K562 (cell line): ENCODE data around the gene BAHD1. TPM values are rescaled to one million over a fixed set of nuclear protein-coding genes. Genes with fewer than 3 reads are reported as not detected.

Experiments used
- BCL6 ChIP-seq: fragments of 250-450 bp; sonication (Bioruptor Pico); IDR thresholded peaks from 2 replicates; pipeline ENCODE4 v1.4.0; 2020
- HMGN3 ChIP-seq: IDR thresholded peaks from 2 replicates; pipeline ENCODE4 v1.6.1; 2011; ENCODE audit warnings: borderline replicate concordance, low read depth, mild to moderate bottlenecking, mixed read lengths, low read length; ENCODE audit not compliant: insufficient read length; ENCODE audit errors: extremely low read depth
- HNRNPK ChIP-seq: fragments of 200-400 bp; formaldehyde crosslinking; IDR thresholded peaks from one replicate; pipeline ENCODE4 v1.6.1; 2018; ENCODE audit warnings: mild to moderate bottlenecking, low read depth, low read length; ENCODE audit not compliant: poor library complexity, severe bottlenecking
- KAT7 ChIP-seq: sonication (generic); formaldehyde crosslinking; IDR thresholded peaks from 2 replicates; pipeline ENCODE4 v1.8.0; 2022; ENCODE audit warnings: missing genetic modification reagents, mild to moderate bottlenecking, borderline replicate concordance
- KDM5B ChIP-seq: fragments of 200-600 bp; sonication (generic); IDR thresholded peaks from 2 replicates; pipeline ENCODE4 v1.6.1; 2012; ENCODE audit warnings: low read depth, mild to moderate bottlenecking, moderate library complexity, low read length, control low read depth, inconsistent platforms; ENCODE audit not compliant: insufficient replicate concordance
- MCM2 ChIP-seq: fragments of 450-650 bp; IDR thresholded peaks from 2 replicates; pipeline ENCODE4 v1.6.1; 2017; ENCODE audit warnings: low read depth, mild to moderate bottlenecking
- MEIS2 ChIP-seq: fragments of 450-650 bp; IDR thresholded peaks from 2 replicates; pipeline ENCODE4 v1.6.1; 2014; ENCODE audit warnings: mild to moderate bottlenecking; ENCODE audit not compliant: partially characterized antibody
- MYNN ChIP-seq, 2 experiments: sonication (generic); formaldehyde crosslinking in 1 of 2; IDR thresholded peaks; 2 replicates each; pipeline versions ENCODE4 v1.5.0 to v1.6.1; 2016 to 2020; ENCODE audit warnings: antibody characterized with exemption in 1 of 2, missing genetic modification reagents in 1 of 2
- PHF8 ChIP-seq: fragments of 200-600 bp; sonication (generic); IDR thresholded peaks from 2 replicates; pipeline ENCODE4 v1.6.1; 2012; ENCODE audit warnings: mixed run types, mild to moderate bottlenecking, inconsistent platforms, low read length, moderate library complexity, borderline replicate concordance
- RBM25 ChIP-seq: fragments of 200-400 bp; formaldehyde crosslinking; IDR thresholded peaks from 2 replicates; pipeline ENCODE4 v1.6.1; 2018; ENCODE audit warnings: low read length, low read depth, moderate library complexity; ENCODE audit not compliant: severe bottlenecking
- SIN3B ChIP-seq: fragments of 450-650 bp; IDR thresholded peaks from 2 replicates; pipeline ENCODE4 v1.6.1; 2017; ENCODE audit warnings: low read depth, mild to moderate bottlenecking, moderate library complexity
- SMC3 ChIP-seq: conservative IDR thresholded peaks from 2 replicates; pipeline ENCODE4 v1.6.1; 2011; ENCODE audit warnings: low read depth, low read length, improper control_type of control experiment; ENCODE audit not compliant: insufficient read depth
- TFAM ChIP-seq: fragments of 250-450 bp; sonication (Bioruptor Pico); conservative IDR thresholded peaks from 2 replicates; pipeline ENCODE4 v1.5.0; 2021; ENCODE audit warnings: mild to moderate bottlenecking, moderate library complexity
- WHSC1 ChIP-seq: IDR thresholded peaks from one replicate; pipeline ENCODE4 v1.6.1; 2012; ENCODE audit warnings: low read length, control low read depth, inconsistent platforms
- ZC3H11A ChIP-seq: IDR thresholded peaks from 2 replicates; pipeline ENCODE4 v1.6.1; 2012; ENCODE audit warnings: low read depth, low read length, improper control_type of control experiment
- ZEB2 ChIP-seq: fragments of 450-650 bp; IDR thresholded peaks from 2 replicates; pipeline ENCODE4 v1.6.1; 2016
- ZFP1 ChIP-seq: fragments of 450-650 bp; formaldehyde crosslinking; IDR thresholded peaks from 2 replicates; pipeline ENCODE4 v1.4.0; 2020; ENCODE audit warnings: mild to moderate bottlenecking, mixed read lengths
- ZNF408 ChIP-seq: fragments of 250-450 bp; sonication (Bioruptor Pico); IDR thresholded peaks from 2 replicates; pipeline ENCODE4 v1.4.0; 2020; ENCODE audit warnings: low read depth, mild to moderate bottlenecking, moderate library complexity
- polyA plus RNA-seq, 8 experiments: library from polyadenylated mRNA; depleted of rRNA in 4 of 8; stranded (reverse) in 5 of 8; unstranded in 3 of 8; fragments of >200 nt; fragmentation: Nextera tagmentation in 2 of 8; fragmentation: Illumina TruSeq in 1 of 8; extraction: Ambion mirVana in 2 of 8; extraction: Trizol in 1 of 8; gene quantifications; 2 replicates each; pipeline versions ENCODE4 v1.2.1 to v1.2.3, GENCODE V29; 2011 to 2014; ENCODE audit warnings: inconsistent platforms in 1 of 8, missing spikeins in 1 of 8
- total RNA-seq, 7 experiments: library from RNA; depleted of rRNA in 6 of 7; stranded (reverse); fragments of >200 nt in 6 of 7; fragmentation: Illumina TruSeq in 2 of 7; extraction: Trizol in 2 of 7; gene quantifications; 2 replicates each; pipeline versions ENCODE4 v1.2.1 to v1.2.3, GENCODE V29; 2011 to 2021; ENCODE audit warnings: low replicate concordance in 1 of 7
- TF ChIP-seq, protein P1 (sequence below), 2 experiments: IDR thresholded peaks; 2 replicates each; pipeline ENCODE4 v1.6.1; 2011; ENCODE audit warnings: borderline replicate concordance in 1 of 2, control low read depth in 1 of 2, low read depth in 1 of 2, low read length in 1 of 2, mild to moderate bottlenecking in 1 of 2, mixed read lengths in 1 of 2, moderate library complexity in 1 of 2; ENCODE audit not compliant: insufficient read depth in 1 of 2, insufficient read length in 1 of 2, poor library complexity in 1 of 2, severe bottlenecking in 1 of 2; ENCODE audit errors: extremely low read depth in 1 of 2
- TF ChIP-seq, protein P2 (sequence below), 2 experiments: fragments of 150-350 bp in 1 of 2; IDR thresholded peaks; 2 replicates each; pipeline ENCODE4 v1.6.1; 2012 to 2016; ENCODE audit warnings: low read depth in 2 of 2, low read length in 2 of 2, mild to moderate bottlenecking in 1 of 2, moderate library complexity in 1 of 2
- TF ChIP-seq, protein P3 (sequence below): fragments of 450-650 bp; conservative IDR thresholded peaks from 2 replicates; pipeline ENCODE4 v1.6.1; 2016; ENCODE audit warnings: missing genetic modification characterization, low read depth, mild to moderate bottlenecking, control low read depth, missing compliant biosample characterization

Gene BAHD1
- total and polyA plus RNA-seq, 9 of the 15 experiments (the other 6 are each of a cell fraction or from before 2014, with no cell fraction given): 0.55 to 38.5 (median 11.5) TPM

DNA sequence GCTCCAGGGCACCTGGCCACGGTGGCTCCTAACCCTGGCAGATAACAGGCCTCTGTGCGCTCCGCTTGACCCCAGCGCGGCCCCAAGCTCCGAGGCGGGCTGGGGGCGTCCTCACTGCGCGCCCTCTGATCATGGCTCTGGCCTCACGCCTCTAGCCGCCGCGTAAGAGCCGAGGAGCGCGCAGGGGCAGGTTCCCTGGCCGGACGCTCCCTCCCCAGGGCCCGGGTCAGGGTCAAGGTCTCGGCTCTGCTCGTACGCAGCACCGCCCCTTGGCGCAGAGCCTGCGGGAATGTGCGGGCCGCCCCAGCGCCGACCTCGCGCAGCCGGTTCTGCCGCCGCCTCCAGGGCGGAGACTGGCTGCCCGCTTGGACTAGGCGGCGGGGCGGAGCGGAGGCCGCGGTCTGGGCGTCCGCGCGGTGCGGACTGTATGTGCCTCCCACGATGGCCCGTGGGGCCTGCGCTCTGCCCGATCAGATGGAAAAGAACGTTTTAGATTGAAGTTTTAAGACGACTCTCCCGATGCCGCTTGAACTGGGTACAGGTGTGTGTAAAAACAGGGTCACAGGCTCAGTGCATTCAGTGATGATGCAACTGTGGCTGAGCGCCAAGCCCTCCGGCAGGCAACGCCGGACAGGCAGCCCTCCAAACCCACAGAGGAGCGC is 70.8 kb downstream of the BAHD1 start (continued):
- TF ChIP-seq KAT7 (CRISPR knock-in tag) (peak; percentile 99), RBM25 (peak; percentile 53), MYNN (IDR thresholded peaks at IDR 0.05) (no peak; the same call in 1 of the 2 replicates), MYNN (CRISPR knock-in tag; IDR thresholded peaks at IDR 0.05) (no peak), SMC3 (no peak), HNRNPK (no peak), TFAM (CRISPR knock-in tag) (no peak), ZNF408 (CRISPR knock-in tag) (no peak), KDM5B (peak; percentile 90), ZC3H11A (no peak), HMGN3 (peak; percentile 89), MCM2 (no peak), ZEB2 (no peak), PHF8 (peak; percentile 68; the same call in 1 of the 2 replicates), MEIS2 (peak; percentile 57), WHSC1 (no peak), ZFP1 (no peak), BCL6 (CRISPR knock-in tag) (no peak), SIN3B (0 out of 2 replicates have a peak, but pooled peaks have one; percentile 22)
- TF ChIP-seq, protein P1, sequence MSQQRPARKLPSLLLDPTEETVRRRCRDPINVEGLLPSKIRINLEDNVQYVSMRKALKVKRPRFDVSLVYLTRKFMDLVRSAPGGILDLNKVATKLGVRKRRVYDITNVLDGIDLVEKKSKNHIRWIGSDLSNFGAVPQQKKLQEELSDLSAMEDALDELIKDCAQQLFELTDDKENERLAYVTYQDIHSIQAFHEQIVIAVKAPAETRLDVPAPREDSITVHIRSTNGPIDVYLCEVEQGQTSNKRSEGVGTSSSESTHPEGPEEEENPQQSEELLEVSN (IDR thresholded peaks at IDR 0.05; ENCODE audit: borderline replicate concordance in 1 of 2, extremely low read depth in 1 of 2, insufficient read depth in 1 of 2, insufficient read length in 1 of 2, low read depth in 1 of 2, low read length in 1 of 2, poor library complexity in 1 of 2, severe bottlenecking in 1 of 2): peak; percentile 58 to 77
- TF ChIP-seq, protein P2, sequence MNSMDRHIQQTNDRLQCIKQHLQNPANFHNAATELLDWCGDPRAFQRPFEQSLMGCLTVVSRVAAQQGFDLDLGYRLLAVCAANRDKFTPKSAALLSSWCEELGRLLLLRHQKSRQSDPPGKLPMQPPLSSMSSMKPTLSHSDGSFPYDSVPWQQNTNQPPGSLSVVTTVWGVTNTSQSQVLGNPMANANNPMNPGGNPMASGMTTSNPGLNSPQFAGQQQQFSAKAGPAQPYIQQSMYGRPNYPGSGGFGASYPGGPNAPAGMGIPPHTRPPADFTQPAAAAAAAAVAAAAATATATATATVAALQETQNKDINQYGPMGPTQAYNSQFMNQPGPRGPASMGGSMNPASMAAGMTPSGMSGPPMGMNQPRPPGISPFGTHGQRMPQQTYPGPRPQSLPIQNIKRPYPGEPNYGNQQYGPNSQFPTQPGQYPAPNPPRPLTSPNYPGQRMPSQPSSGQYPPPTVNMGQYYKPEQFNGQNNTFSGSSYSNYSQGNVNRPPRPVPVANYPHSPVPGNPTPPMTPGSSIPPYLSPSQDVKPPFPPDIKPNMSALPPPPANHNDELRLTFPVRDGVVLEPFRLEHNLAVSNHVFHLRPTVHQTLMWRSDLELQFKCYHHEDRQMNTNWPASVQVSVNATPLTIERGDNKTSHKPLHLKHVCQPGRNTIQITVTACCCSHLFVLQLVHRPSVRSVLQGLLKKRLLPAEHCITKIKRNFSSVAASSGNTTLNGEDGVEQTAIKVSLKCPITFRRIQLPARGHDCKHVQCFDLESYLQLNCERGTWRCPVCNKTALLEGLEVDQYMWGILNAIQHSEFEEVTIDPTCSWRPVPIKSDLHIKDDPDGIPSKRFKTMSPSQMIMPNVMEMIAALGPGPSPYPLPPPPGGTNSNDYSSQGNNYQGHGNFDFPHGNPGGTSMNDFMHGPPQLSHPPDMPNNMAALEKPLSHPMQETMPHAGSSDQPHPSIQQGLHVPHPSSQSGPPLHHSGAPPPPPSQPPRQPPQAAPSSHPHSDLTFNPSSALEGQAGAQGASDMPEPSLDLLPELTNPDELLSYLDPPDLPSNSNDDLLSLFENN (IDR thresholded peaks at IDR 0.05; ENCODE audit: low read depth in 2 of 2, low read length in 2 of 2): peak in 1 of 2 experiments; percentile 34; a peak in 1 of 4 replicates
- TF ChIP-seq, protein P3, sequence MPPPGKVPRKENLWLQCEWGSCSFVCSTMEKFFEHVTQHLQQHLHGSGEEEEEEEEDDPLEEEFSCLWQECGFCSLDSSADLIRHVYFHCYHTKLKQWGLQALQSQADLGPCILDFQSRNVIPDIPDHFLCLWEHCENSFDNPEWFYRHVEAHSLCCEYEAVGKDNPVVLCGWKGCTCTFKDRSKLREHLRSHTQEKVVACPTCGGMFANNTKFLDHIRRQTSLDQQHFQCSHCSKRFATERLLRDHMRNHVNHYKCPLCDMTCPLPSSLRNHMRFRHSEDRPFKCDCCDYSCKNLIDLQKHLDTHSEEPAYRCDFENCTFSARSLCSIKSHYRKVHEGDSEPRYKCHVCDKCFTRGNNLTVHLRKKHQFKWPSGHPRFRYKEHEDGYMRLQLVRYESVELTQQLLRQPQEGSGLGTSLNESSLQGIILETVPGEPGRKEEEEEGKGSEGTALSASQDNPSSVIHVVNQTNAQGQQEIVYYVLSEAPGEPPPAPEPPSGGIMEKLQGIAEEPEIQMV: 0 out of 2 replicates have a peak, but pooled peaks have one; percentile 24
